Measurements from ENCODE around the gene GTF2A1L. TPM values are rescaled to one million over a fixed set of nuclear protein-coding genes. Genes with fewer than 3 reads are reported as not detected.

The GTF2A1L gene
- total and polyA plus RNA-seq, 2 donors (not counting 3 experiments of a cell fraction or from before 2014, with no cell fraction given) = 0.46 TPM; not detected in 1

- no peaks in the 10 kb centered on the region for H4K20me1 ChIP-seq (replicated peaks; ENCODE audit: control insufficient read depth, extremely low read depth, insufficient read depth, low read length)
- no peaks in the 10 kb centered on the region for H3K9me3 ChIP-seq (replicated peaks; ENCODE audit: control insufficient read depth, insufficient read depth, low read length)
- H3K27ac ChIP-seq (ENCODE audit: insufficient read depth, low read depth, low read length) = no peak overlapping the region
- no peaks in the 10 kb centered on the region for H3K4me1 ChIP-seq (ENCODE audit: control insufficient read depth, extremely low read depth, insufficient read depth, low read length)
- H3K36me3 ChIP-seq (ENCODE audit: control insufficient read depth in 2 of 2, extremely low read depth in 1 of 2, insufficient read depth in 2 of 2, low read length in 2 of 2) = no peaks in the 10 kb centered on the region
- CTCF ChIA-PET = no interaction called here
- H3K4me3 ChIP-seq (replicated peaks in 1 of 3; ENCODE audit: insufficient read depth in 1 of 3, low read depth in 1 of 3, low read length in 3 of 3) = no peak overlapping the region
- no peaks in the 10 kb centered on the region for H3K9me1 ChIP-seq (replicated peaks; ENCODE audit: control insufficient read depth, extremely low read depth, insufficient read depth, low read length)
- H2AFZ ChIP-seq (ENCODE audit: low read depth, low read length) = no peak overlapping the region
- DNase-seq (ENCODE audit: low read depth, low spot score) (peak; percentile 47), FAIRE-seq (peak; percentile 72)
- intact Hi-C loops (cut with micrococcal nuclease) = no loop called here
- dilution Hi-C loops (cut with MboI; ENCODE audit: extremely low pct_ligation_motif_present, low sequenced_read_pairs) = no loop called here
- no peak overlapping the region for H3K4me2 ChIP-seq (ENCODE audit: insufficient read depth, low read length)
- no peaks in the 10 kb centered on the region for H3K79me2 ChIP-seq (ENCODE audit: control insufficient read depth, insufficient read depth, low read length)
- BruUV-seq (replicated peaks) = no TSS peak
- TF ChIP-seq MAX (IDR thresholded peaks at IDR 0.05; ENCODE audit: insufficient read depth, insufficient read length) (no peak), JUN (IDR thresholded peaks at IDR 0.05; ENCODE audit: borderline replicate concordance, insufficient read depth, insufficient read length, low read depth) (peak; percentile 41)
- no peak overlapping the region for H3K9ac ChIP-seq (replicated peaks; ENCODE audit: extremely low read depth, insufficient read depth, low read length)
- no peaks in the 10 kb centered on the region for H3K27me3 ChIP-seq (ENCODE audit: control insufficient read depth in 2 of 2, insufficient read depth in 2 of 2, low read length in 2 of 2)
- POLR2A ChIA-PET = no interaction called here
Observed at GRCh38 chr2:48651158-48651790, 33.6 kb downstream of the GTF2A1L start.

- no peak overlapping the region for H3K9ac ChIP-seq (replicated peaks; ENCODE audit: extremely low read depth, insufficient read depth, low read length)
- FAIRE-seq = no peak
- no peaks in the 10 kb centered on the region for H3K27me3 ChIP-seq (ENCODE audit: control insufficient read depth in 2 of 2, insufficient read depth in 2 of 2, low read length in 2 of 2)
- no TSS peak for BruUV-seq (replicated peaks)
- ChIA-PET POLR2A (no interaction called here), CTCF (no interaction called here)
- H3K79me2 ChIP-seq (ENCODE audit: control insufficient read depth, insufficient read depth, low read length) = no peaks in the 10 kb centered on the region
- H3K9me3 ChIP-seq (replicated peaks; ENCODE audit: control insufficient read depth, insufficient read depth, low read length) = no peaks in the 10 kb centered on the region
- no peaks in the 10 kb centered on the region for H3K4me1 ChIP-seq (ENCODE audit: control insufficient read depth, extremely low read depth, insufficient read depth, low read length)
- H3K36me3 ChIP-seq (ENCODE audit: control insufficient read depth in 2 of 2, extremely low read depth in 1 of 2, insufficient read depth in 2 of 2, low read length in 2 of 2) = no peaks in the 10 kb centered on the region
- H3K27ac ChIP-seq (ENCODE audit: insufficient read depth, low read depth, low read length) = no peak overlapping the region
- dilution Hi-C loops (cut with MboI; ENCODE audit: extremely low pct_ligation_motif_present, low sequenced_read_pairs) (no loop called here), intact Hi-C loops (cut with micrococcal nuclease) (no loop called here)
- no peak overlapping the region for H3K4me3 ChIP-seq (replicated peaks in 1 of 3; ENCODE audit: insufficient read depth in 1 of 3, low read depth in 1 of 3, low read length in 3 of 3)
- H4K20me1 ChIP-seq (replicated peaks; ENCODE audit: control insufficient read depth, extremely low read depth, insufficient read depth, low read length) = no peaks in the 10 kb centered on the region
- TF ChIP-seq POLR2AphosphoS5 (IDR thresholded peaks at IDR 0.05; ENCODE audit: insufficient read depth, low read depth, low read length) = no peak
- no peak for TF ChIP-seq FOS (IDR thresholded peaks at IDR 0.05; ENCODE audit: borderline replicate concordance, insufficient read depth, low read length)
- no peak for TF ChIP-seq CTCF (IDR thresholded peaks at IDR 0.05; ENCODE audit: extremely low read depth in 1 of 2, insufficient read depth in 1 of 2, low read depth in 1 of 2, low read length in 2 of 2)
- no peak for TF ChIP-seq MAX (IDR thresholded peaks at IDR 0.05; ENCODE audit: insufficient read depth, insufficient read length)
- TF ChIP-seq EZH2 (IDR thresholded peaks at IDR 0.05; ENCODE audit: borderline replicate concordance, low read depth, low read length, severe bottlenecking) = no peak
- no peak for TF ChIP-seq JUN (IDR thresholded peaks at IDR 0.05; ENCODE audit: borderline replicate concordance, insufficient read depth, insufficient read length, low read depth)
- TF ChIP-seq GATA2 (IDR thresholded peaks at IDR 0.05; ENCODE audit: insufficient read depth, insufficient read length, low read depth, low read length) = no peak
- TF ChIP-seq MYC (IDR thresholded peaks at IDR 0.05; ENCODE audit: low read depth, low read length) = no peak
- TF ChIP-seq POLR2A (IDR thresholded peaks at IDR 0.05; ENCODE audit: low read depth, low read length) = no peak
- DNase-seq (ENCODE audit: low read depth, low spot score) = no peak
- no peak overlapping the region for H2AFZ ChIP-seq (ENCODE audit: low read depth, low read length)
- no peak overlapping the region for H3K4me2 ChIP-seq (ENCODE audit: insufficient read depth, low read length)
- H3K9me1 ChIP-seq (replicated peaks; ENCODE audit: control insufficient read depth, extremely low read depth, insufficient read depth, low read length) = no peaks in the 10 kb centered on the region
Observed at GRCh38 chr2:48668992-48669391, 51.3 kb downstream of the GTF2A1L start.
